HL-60 (cell line): ENCODE results near the gene MEF2C.

ENCODE experiments used
- DNase-seq, 2 experiments: peaks; one replicate each; pipeline ENCODE4 v3.0.0-alpha.2; 2010 to 2020; ENCODE audit warnings: low read depth in 1 of 2, low spot score in 1 of 2
- H3K27ac ChIP-seq: fragments of 250-450 bp; sonication (Bioruptor Pico); replicated peaks from 2 replicates; pipeline ENCODE4 v1.5.1; 2020; ENCODE audit warnings: mild to moderate bottlenecking, moderate library complexity
- H3K27me3 ChIP-seq: fragments of 250-450 bp; sonication (Bioruptor Pico); 2 replicates; pipeline ENCODE4 v1.5.1; 2021; ENCODE audit warnings: mild to moderate bottlenecking, moderate library complexity; ENCODE audit not compliant: insufficient read depth, poor library complexity, severe bottlenecking
- H3K4me3 ChIP-seq: replicated peaks from 2 replicates; pipeline ENCODE4 v1.5.1; 2011; ENCODE audit warnings: mild to moderate bottlenecking, control low read depth, low read length; ENCODE audit not compliant: insufficient read depth
- GABPA ChIP-seq: IDR thresholded peaks from 2 replicates; pipeline ENCODE4 v1.6.1; 2012; ENCODE audit warnings: low read depth
- POLR2AphosphoS5 ChIP-seq: IDR thresholded peaks from 2 replicates; pipeline ENCODE4 v1.6.1; 2012; ENCODE audit warnings: low read depth
- SPI1 ChIP-seq: IDR thresholded peaks from 2 replicates; pipeline ENCODE4 v1.6.1; 2012; ENCODE audit warnings: low read depth, mild to moderate bottlenecking, borderline replicate concordance
- TF ChIP-seq, protein P1 (sequence below): IDR thresholded peaks from 2 replicates; pipeline ENCODE4 v1.6.1; 2012; ENCODE audit warnings: low read depth; ENCODE audit not compliant: insufficient replicate concordance
- TF ChIP-seq, protein P2 (sequence below): IDR thresholded peaks from one replicate; pipeline ENCODE4 v1.5.1; 2011; ENCODE audit warnings: low read length, control low read depth, inconsistent platforms; ENCODE audit not compliant: insufficient read depth

MEF2C gene

DNA sequence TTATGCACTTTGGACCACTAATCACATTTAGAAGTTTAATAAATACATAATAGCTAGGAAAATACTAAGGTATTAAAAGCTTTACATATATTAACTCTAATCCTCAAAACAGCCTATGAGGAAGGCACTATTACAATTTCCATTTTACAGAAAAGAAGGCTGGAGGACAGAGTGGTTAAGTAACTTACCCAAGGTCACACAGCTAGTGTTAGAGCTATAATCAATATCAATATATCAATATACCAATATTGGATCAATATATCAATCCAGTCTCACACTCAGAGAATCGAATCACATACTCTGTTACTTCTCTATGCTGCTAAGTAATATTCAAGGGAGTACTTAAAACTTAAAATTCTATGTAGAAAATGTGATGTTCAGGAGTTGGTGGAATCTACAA is 45.2 kb downstream of the MEF2C start:
- Histone ChIP-seq H3K27ac (no peak overlapping the region), H3K4me3 (no peak overlapping the region), H3K27me3 (no peaks in the 10 kb centered on the region)
- DNase-seq: no peak
- no peak for TF ChIP-seq POLR2AphosphoS5
- TF ChIP-seq, protein P1, sequence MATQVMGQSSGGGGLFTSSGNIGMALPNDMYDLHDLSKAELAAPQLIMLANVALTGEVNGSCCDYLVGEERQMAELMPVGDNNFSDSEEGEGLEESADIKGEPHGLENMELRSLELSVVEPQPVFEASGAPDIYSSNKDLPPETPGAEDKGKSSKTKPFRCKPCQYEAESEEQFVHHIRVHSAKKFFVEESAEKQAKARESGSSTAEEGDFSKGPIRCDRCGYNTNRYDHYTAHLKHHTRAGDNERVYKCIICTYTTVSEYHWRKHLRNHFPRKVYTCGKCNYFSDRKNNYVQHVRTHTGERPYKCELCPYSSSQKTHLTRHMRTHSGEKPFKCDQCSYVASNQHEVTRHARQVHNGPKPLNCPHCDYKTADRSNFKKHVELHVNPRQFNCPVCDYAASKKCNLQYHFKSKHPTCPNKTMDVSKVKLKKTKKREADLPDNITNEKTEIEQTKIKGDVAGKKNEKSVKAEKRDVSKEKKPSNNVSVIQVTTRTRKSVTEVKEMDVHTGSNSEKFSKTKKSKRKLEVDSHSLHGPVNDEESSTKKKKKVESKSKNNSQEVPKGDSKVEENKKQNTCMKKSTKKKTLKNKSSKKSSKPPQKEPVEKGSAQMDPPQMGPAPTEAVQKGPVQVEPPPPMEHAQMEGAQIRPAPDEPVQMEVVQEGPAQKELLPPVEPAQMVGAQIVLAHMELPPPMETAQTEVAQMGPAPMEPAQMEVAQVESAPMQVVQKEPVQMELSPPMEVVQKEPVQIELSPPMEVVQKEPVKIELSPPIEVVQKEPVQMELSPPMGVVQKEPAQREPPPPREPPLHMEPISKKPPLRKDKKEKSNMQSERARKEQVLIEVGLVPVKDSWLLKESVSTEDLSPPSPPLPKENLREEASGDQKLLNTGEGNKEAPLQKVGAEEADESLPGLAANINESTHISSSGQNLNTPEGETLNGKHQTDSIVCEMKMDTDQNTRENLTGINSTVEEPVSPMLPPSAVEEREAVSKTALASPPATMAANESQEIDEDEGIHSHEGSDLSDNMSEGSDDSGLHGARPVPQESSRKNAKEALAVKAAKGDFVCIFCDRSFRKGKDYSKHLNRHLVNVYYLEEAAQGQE: no peak
- TF ChIP-seq SPI1: no peak
- TF ChIP-seq, protein P2, sequence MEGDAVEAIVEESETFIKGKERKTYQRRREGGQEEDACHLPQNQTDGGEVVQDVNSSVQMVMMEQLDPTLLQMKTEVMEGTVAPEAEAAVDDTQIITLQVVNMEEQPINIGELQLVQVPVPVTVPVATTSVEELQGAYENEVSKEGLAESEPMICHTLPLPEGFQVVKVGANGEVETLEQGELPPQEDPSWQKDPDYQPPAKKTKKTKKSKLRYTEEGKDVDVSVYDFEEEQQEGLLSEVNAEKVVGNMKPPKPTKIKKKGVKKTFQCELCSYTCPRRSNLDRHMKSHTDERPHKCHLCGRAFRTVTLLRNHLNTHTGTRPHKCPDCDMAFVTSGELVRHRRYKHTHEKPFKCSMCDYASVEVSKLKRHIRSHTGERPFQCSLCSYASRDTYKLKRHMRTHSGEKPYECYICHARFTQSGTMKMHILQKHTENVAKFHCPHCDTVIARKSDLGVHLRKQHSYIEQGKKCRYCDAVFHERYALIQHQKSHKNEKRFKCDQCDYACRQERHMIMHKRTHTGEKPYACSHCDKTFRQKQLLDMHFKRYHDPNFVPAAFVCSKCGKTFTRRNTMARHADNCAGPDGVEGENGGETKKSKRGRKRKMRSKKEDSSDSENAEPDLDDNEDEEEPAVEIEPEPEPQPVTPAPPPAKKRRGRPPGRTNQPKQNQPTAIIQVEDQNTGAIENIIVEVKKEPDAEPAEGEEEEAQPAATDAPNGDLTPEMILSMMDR: no peak
- TF ChIP-seq GABPA: no peak

GRCh38 chr5:88837222-88837621 is 45.8 kb downstream of the MEF2C start:
- Histone ChIP-seq H3K27ac (no peak overlapping the region), H3K4me3 (no peak overlapping the region), H3K27me3 (no peaks in the 10 kb centered on the region)
- no peak for DNase-seq
- no peak for TF ChIP-seq POLR2AphosphoS5

DNA sequence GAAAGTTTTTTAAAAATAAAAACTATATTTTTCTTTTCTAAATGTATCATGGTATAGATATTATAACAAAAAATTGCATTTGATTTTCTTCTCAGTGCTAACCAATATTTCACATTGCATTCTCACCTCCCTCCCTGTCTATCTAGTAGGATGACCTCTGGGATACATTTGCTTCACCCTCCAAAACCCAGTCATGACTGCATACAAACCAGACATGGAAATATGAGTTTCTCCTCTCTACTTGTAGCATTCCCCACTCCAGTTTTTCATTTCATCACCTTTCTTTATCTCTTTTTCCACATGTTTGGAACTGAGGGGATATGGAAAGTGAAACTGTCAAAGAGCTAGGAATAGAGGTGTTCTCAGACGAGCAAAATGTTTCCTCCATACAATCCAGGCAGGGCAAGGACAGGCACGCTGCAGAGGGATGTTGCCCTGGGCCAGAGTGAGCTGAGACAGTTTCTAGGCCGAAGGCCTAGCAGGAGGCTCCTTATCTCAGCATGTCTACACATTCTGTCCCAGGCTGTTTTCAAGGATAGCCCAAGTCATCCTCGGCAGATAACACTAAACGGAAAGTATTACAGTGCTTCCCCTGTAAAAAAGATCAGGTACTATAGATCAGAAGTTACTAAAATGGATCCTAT is 46.7 kb downstream of the MEF2C start:
- no peak for DNase-seq
- Histone ChIP-seq H3K27me3 (no peaks in the 10 kb centered on the region), H3K4me3 (no peak overlapping the region), H3K27ac (no peak overlapping the region)
- TF ChIP-seq POLR2AphosphoS5 (no peak), SPI1 (no peak), GABPA (no peak)
- TF ChIP-seq, protein P2: no peak

DNA sequence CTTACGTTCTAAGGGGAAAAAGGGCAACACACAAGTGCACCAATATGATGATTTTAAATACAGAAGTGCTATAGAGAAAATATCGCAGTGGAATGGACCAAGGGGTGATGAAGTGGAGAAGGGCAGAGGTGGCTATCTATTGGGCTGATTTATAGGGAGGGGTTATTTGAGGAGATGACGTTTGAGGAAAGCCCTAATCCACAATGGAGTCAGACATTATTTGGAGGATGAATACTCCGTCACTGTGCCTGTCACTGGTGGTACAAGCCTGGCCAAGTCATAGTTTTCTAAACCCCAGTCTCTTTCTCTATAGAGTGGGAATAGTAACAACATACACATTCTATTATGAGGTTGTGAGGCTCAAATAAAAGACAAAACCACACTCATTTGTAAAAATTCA is 48.5 kb downstream of the MEF2C start:
- Histone ChIP-seq H3K4me3 (no peak overlapping the region), H3K27me3 (no peaks in the 10 kb centered on the region), H3K27ac (no peak overlapping the region)
- DNase-seq: no peak
- no peak for TF ChIP-seq POLR2AphosphoS5
- no peak for TF ChIP-seq GABPA
- TF ChIP-seq SPI1: no peak
- TF ChIP-seq, protein P2: no peak
- TF ChIP-seq, protein P1: no peak
